MCF 10A (cell line): ENCODE data around the gene CPN2. TPM values are rescaled to one million over a fixed set of nuclear protein-coding genes. Genes with fewer than 3 reads are reported as not detected.

Source experiments
- BruUV-seq: library from RNA; stranded (reverse); fragments of 400-500 nt; replicated peaks from 2 replicates; lab custom pipeline; 2021; lab: Mats Ljungman, UMichigan
- CTCF ChIA-PET: fragments of 300-600 bp; sonication (Branson Sonifier 250); formaldehyde crosslinking; extraction: SDS; loops from one replicate; lab custom pipeline; 2021; ENCODE audit warnings: antibody characterized with exemption, inconsistent platforms; lab: Yijun Ruan, JAX
- POLR2A ChIA-PET: fragments of 300-600, 350-650 bp; sonication (Branson Sonifier 250); formaldehyde crosslinking; extraction: SDS; loops from one replicate; lab custom pipeline; 2020; ENCODE audit warnings: antibody characterized with exemption, inconsistent platforms; lab: Yijun Ruan, JAX
- DNase-seq: peaks from one replicate; pipeline ENCODE4 v3.0.0-alpha.2; 2018; ENCODE audit not compliant: unreplicated experiment
- H3K27ac Mint-ChIP-seq: one replicate; pipeline ENCODE4 v1.8.0; 2022; ENCODE audit warnings: mild to moderate bottlenecking, low read depth, mixed read lengths; ENCODE audit not compliant: unreplicated experiment
- H3K27me3 Mint-ChIP-seq: one replicate; pipeline ENCODE4 v1.8.0; 2022; ENCODE audit warnings: mixed read lengths; ENCODE audit not compliant: insufficient read depth, unreplicated experiment
- H3K36me3 Mint-ChIP-seq: one replicate; pipeline ENCODE4 v1.8.0; 2022; ENCODE audit warnings: mild to moderate bottlenecking, moderate library complexity, mixed read lengths; ENCODE audit not compliant: insufficient read depth, unreplicated experiment
- H3K4me1 Mint-ChIP-seq: one replicate; pipeline ENCODE4 v1.8.0; 2022; ENCODE audit warnings: mixed read lengths; ENCODE audit not compliant: insufficient read depth, unreplicated experiment
- H3K4me3 Mint-ChIP-seq: one replicate; pipeline ENCODE4 v1.8.0; 2022; ENCODE audit warnings: mild to moderate bottlenecking, moderate library complexity, mixed read lengths; ENCODE audit not compliant: unreplicated experiment
- H3K9me3 Mint-ChIP-seq: one replicate; pipeline ENCODE4 v1.8.0; 2022; ENCODE audit warnings: mixed read lengths; ENCODE audit not compliant: unreplicated experiment
- intact Hi-C: fragments of 100-400 bp; cut with micrococcal nuclease; formaldehyde crosslinking; loops from 2 replicates; pipeline ENCODE4 v1.14.1; 2022
- total RNA-seq: library from RNA; stranded (reverse); gene quantifications from 2 replicates; pipeline ENCODE4 v1.2.3, GENCODE V29; 2022
- TF ChIP-seq, protein P1 (sequence below): fragments of 200-600 bp; IDR thresholded peaks from one replicate; pipeline ENCODE4 v1.8.0; 2022; ENCODE audit warnings: antibody characterized with exemption, mild to moderate bottlenecking; ENCODE audit not compliant: unreplicated experiment

The CPN2 gene
- total RNA-seq, 1 experiment from 2014 or later, result not detected

DNA sequence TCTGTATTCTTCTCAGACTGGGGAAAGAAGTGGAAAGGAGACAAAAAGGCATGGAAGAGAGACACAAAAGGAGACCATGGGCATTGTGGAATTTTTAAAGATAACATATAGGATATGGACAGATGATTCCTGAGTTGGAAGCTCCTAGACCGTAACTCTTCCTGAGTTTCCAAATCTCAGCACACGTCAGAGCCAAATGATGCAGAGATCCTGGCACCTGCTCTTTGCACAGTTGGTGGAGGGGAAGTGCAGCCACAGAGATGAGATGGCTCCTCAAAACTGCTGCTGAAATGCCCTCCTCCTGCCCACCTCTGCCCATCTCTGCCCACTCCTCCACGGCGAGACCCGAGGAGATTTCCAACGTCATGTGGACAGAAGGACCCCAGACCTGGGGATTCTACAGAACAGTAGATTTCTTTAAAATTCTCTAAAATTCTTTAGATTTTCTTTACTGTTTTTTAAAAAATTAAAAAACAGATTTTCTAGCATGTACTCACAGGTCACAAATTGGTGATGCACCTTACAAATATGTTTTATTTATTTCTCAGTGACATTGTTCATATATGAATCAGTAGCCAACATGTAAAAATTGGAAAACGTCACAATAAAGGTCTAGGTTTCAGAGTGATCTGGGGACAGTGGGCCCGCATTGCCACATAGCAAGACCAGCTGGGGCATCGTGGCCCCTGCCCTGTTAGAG is 8.1 kb downstream of the CPN2 start:
- H3K36me3 Mint-ChIP-seq, result no peaks in the 10 kb centered on the region
- no peak for DNase-seq
- H3K27ac Mint-ChIP-seq, result no peak overlapping the region
- TF ChIP-seq, protein P1, sequence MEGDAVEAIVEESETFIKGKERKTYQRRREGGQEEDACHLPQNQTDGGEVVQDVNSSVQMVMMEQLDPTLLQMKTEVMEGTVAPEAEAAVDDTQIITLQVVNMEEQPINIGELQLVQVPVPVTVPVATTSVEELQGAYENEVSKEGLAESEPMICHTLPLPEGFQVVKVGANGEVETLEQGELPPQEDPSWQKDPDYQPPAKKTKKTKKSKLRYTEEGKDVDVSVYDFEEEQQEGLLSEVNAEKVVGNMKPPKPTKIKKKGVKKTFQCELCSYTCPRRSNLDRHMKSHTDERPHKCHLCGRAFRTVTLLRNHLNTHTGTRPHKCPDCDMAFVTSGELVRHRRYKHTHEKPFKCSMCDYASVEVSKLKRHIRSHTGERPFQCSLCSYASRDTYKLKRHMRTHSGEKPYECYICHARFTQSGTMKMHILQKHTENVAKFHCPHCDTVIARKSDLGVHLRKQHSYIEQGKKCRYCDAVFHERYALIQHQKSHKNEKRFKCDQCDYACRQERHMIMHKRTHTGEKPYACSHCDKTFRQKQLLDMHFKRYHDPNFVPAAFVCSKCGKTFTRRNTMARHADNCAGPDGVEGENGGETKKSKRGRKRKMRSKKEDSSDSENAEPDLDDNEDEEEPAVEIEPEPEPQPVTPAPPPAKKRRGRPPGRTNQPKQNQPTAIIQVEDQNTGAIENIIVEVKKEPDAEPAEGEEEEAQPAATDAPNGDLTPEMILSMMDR, result no peak
- no peak overlapping the region for H3K4me3 Mint-ChIP-seq
- ChIA-PET CTCF (interaction anchor here (0.6 to 7.7 kb wide), 54 partner anchors 11 to 1708 kb away, joined by 3 to 112 read pairs (median 4); partner anchors contain the start of gene GP5), POLR2A (interaction anchor here (0.6 to 4.3 kb wide), 13 partner anchors 9 to 562 kb away, joined by 3 to 19 read pairs (median 4); partner anchors contain the start of gene HES1)
- H3K9me3 Mint-ChIP-seq, result no peaks in the 10 kb centered on the region
- BruUV-seq, result no TSS peak
- intact Hi-C loops, result loop anchor here (5.0 kb wide), 1 partner anchor 881 kb away; no protein-coding TSS in a partner anchor
- no peaks in the 10 kb centered on the region for H3K4me1 Mint-ChIP-seq
- no peaks in the 10 kb centered on the region for H3K27me3 Mint-ChIP-seq

DNA sequence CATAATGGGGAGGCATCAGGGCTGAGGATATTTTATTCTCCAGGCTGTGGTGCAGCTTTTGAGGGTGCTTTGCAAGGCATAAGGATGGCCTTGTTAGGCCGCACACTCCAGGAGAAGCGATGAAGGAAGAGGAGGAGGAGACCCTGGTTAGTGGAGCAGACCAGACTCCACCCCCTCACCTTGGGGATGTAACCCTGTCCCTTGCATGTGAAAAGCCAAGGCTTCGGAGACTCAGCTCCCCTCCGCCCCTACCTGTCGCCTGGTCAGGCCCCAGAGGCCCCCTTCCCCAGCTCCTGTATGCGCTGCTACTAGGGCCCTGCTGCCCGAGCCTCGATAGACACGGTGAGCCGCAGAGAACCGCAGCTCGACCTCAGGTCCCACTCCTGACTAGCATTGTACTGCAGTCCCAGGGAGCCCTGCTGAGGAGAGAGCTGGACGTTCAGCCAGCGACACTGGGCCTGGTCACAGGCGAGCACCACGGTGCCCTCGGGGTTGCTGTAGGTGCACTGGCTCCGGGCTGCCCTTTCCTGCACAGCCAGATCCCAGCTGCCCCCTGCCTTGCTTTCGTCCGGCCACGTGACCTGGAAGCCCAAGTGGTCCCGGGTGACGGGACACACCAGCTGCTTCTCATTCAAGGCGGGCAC is 10.2 kb downstream of the CPN2 start:
- intact Hi-C loops, result loop anchor here (5.0 kb wide), 1 partner anchor 879 kb away; no protein-coding TSS in a partner anchor
- no peak overlapping the region for H3K4me3 Mint-ChIP-seq
- no TSS peak for BruUV-seq
- H3K27ac Mint-ChIP-seq, result no peak overlapping the region
- DNase-seq, result no peak
- no peaks in the 10 kb centered on the region for H3K4me1 Mint-ChIP-seq
- H3K9me3 Mint-ChIP-seq, result no peaks in the 10 kb centered on the region
- TF ChIP-seq, protein P1, result no peak
- CTCF ChIA-PET, result interaction anchor here (0.5 to 7.7 kb wide), 8 partner anchors 21 to 720 kb away, joined by 3 to 112 read pairs (median 3); partner anchors contain the start of gene GP5
- H3K36me3 Mint-ChIP-seq, result no peaks in the 10 kb centered on the region
- no peaks in the 10 kb centered on the region for H3K27me3 Mint-ChIP-seq
- POLR2A ChIA-PET, result interaction anchor here (4.3 kb wide), 1 partner anchor 560 kb away, joined by 15 read pairs; no protein-coding TSS in a partner anchor

DNA sequence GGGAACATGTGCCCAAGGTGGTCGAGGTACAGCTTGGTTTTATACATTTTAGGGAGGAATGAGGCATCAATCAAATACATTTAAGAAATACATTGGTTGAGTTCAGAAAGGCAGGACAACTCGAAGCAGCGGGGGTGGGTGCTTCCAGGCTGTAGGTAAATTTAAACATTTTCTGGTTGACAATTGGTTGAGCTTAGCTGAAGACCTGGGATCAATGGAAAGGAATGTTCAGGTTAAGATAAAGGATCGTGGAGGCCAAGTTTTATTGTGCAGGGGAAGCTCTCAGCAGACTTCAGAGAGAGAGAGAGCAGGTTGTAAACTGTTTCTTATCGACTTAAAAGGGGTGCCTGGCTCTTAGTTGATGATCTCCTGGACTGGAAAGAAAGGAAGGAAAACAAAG is 11.3 kb downstream of the CPN2 start:
- intact Hi-C loops, result loop anchor here (5.0 kb wide), 1 partner anchor 878 kb away; no protein-coding TSS in a partner anchor
- no peaks in the 10 kb centered on the region for H3K27me3 Mint-ChIP-seq
- BruUV-seq, result no TSS peak

More for the DNA sequence above, 11.3 kb downstream of the CPN2 start:
- Mint-ChIP-seq H3K36me3 (no peaks in the 10 kb centered on the region), H3K27ac (peak overlapping the region; percentile 37), H3K9me3 (no peaks in the 10 kb centered on the region), H3K4me1 (no peaks in the 10 kb centered on the region), H3K4me3 (no peak overlapping the region)
- no peak for DNase-seq
- POLR2A ChIA-PET, result no interaction called here
- TF ChIP-seq, protein P1, result no peak
- CTCF ChIA-PET, result interaction anchor here (0.6 to 7.7 kb wide), 5 partner anchors 20 to 675 kb away, joined by 3 to 112 read pairs (median 6); no protein-coding TSS in a partner anchor
